Rectal smooth muscle tissue (tissue), 1 donor: Measurements from ENCODE around the gene ATXN7.
A peak's percentile ranks its signal among the peaks of the same experiment; 100 is the strongest.

Source experiments
- H3K27ac ChIP-seq: one replicate; pipeline ENCODE4 v1.7.0; 2013; ENCODE audit warnings: low read depth, low read length, inconsistent platforms
- H3K27me3 ChIP-seq: one replicate; pipeline ENCODE4 v1.7.0; 2013; ENCODE audit warnings: low read length; ENCODE audit not compliant: control insufficient read depth, insufficient read depth
- H3K36me3 ChIP-seq: one replicate; pipeline ENCODE4 v1.7.0; 2013; ENCODE audit warnings: low read length; ENCODE audit not compliant: control insufficient read depth, insufficient read depth
- H3K4me1 ChIP-seq: one replicate; pipeline ENCODE4 v1.7.0; 2013; ENCODE audit warnings: low read length; ENCODE audit not compliant: control insufficient read depth, insufficient read depth
- H3K4me3 ChIP-seq: one replicate; pipeline ENCODE4 v1.7.0; 2013; ENCODE audit warnings: low read length
- H3K9ac ChIP-seq: one replicate; pipeline ENCODE4 v1.7.0; 2013; ENCODE audit warnings: low read length

ATXN7 gene

GRCh38 chr3:63911873-63912767, 48.5 kb downstream of the ATXN7 start, which contains the start of gene SCAANT1:
TSS of gene SCAANT1 (minus strand) at chr3:63912383.
- Histone ChIP-seq H3K9ac (peak within 1 kb of the TSS; percentile 61), H3K27ac (peak within 1 kb of the TSS; percentile 96), H3K27me3 (no peaks in the 10 kb centered on the region), H3K36me3 (peaks cover 5% of the 10 kb centered on the region), H3K4me1 (peaks cover 6% of the 10 kb centered on the region), H3K4me3 (peak within 1 kb of the TSS; percentile 90)

GRCh38 chr3:63912768-63913588, 49.3 kb downstream of the ATXN7 start:
- Histone ChIP-seq H3K4me3 (peak overlapping the region; percentile 81), H3K9ac (peak overlapping the region; percentile 61), H3K27ac (peak overlapping the region; percentile 96), H3K27me3 (no peaks in the 10 kb centered on the region), H3K4me1 (peaks cover 6% of the 10 kb centered on the region), H3K36me3 (peaks cover 5% of the 10 kb centered on the region)

- H3K27ac ChIP-seq = no peak overlapping the region
- H3K4me1 ChIP-seq = peaks cover 4% of the 10 kb centered on the region
- no peaks in the 10 kb centered on the region for H3K27me3 ChIP-seq
- H3K9ac ChIP-seq = no peak overlapping the region
- no peak overlapping the region for H3K4me3 ChIP-seq
- H3K36me3 ChIP-seq = peaks cover 10% of the 10 kb centered on the region
Observed at GRCh38 chr3:63914312-63914711, 50.6 kb downstream of the ATXN7 start.

GRCh38 chr3:63918321-63918720, 54.7 kb downstream of the ATXN7 start:
- H3K4me3 ChIP-seq = no peak overlapping the region
- H3K27me3 ChIP-seq = no peaks in the 10 kb centered on the region
- no peaks in the 10 kb centered on the region for H3K4me1 ChIP-seq
- no peak overlapping the region for H3K9ac ChIP-seq
- no peak overlapping the region for H3K27ac ChIP-seq
- peaks cover 14% of the 10 kb centered on the region for H3K36me3 ChIP-seq

GRCh38 chr3:63920001-63920400, 56.3 kb downstream of the ATXN7 start:
- no peaks in the 10 kb centered on the region for H3K27me3 ChIP-seq
- no peaks in the 10 kb centered on the region for H3K4me1 ChIP-seq
- no peak overlapping the region for H3K27ac ChIP-seq
- H3K4me3 ChIP-seq = no peak overlapping the region
- peaks cover 17% of the 10 kb centered on the region for H3K36me3 ChIP-seq
- H3K9ac ChIP-seq = no peak overlapping the region

GRCh38 chr3:63921741-63922482, 58.2 kb downstream of the ATXN7 start:
- H3K27me3 ChIP-seq = no peaks in the 10 kb centered on the region
- H3K36me3 ChIP-seq = peaks cover 12% of the 10 kb centered on the region
- H3K9ac ChIP-seq = no peak overlapping the region
- H3K4me1 ChIP-seq = no peaks in the 10 kb centered on the region
- H3K27ac ChIP-seq = no peak overlapping the region
- H3K4me3 ChIP-seq = no peak overlapping the region

- H3K4me1 ChIP-seq = no peaks in the 10 kb centered on the region
- no peak overlapping the region for H3K27ac ChIP-seq
- no peak overlapping the region for H3K4me3 ChIP-seq
- no peaks in the 10 kb centered on the region for H3K27me3 ChIP-seq
- peaks cover 12% of the 10 kb centered on the region for H3K36me3 ChIP-seq
- H3K9ac ChIP-seq = no peak overlapping the region
Observed at GRCh38 chr3:63922491-63923199, 59.0 kb downstream of the ATXN7 start.

- no peaks in the 10 kb centered on the region for H3K4me1 ChIP-seq
- peaks cover 5% of the 10 kb centered on the region for H3K36me3 ChIP-seq
- H3K27me3 ChIP-seq = no peaks in the 10 kb centered on the region
- H3K27ac ChIP-seq = no peak overlapping the region
- no peak overlapping the region for H3K9ac ChIP-seq
- no peak overlapping the region for H3K4me3 ChIP-seq
Observed at GRCh38 chr3:63926309-63926708, 62.6 kb downstream of the ATXN7 start.

GRCh38 chr3:63927422-63928280, 64.0 kb downstream of the ATXN7 start:
- Histone ChIP-seq H3K36me3 (peaks cover 3% of the 10 kb centered on the region), H3K4me1 (peaks cover 2% of the 10 kb centered on the region), H3K4me3 (no peak overlapping the region), H3K27ac (no peak overlapping the region), H3K27me3 (no peaks in the 10 kb centered on the region), H3K9ac (no peak overlapping the region)

- H3K9ac ChIP-seq = no peak overlapping the region
- H3K4me1 ChIP-seq = peaks cover 2% of the 10 kb centered on the region
- H3K27me3 ChIP-seq = no peaks in the 10 kb centered on the region
- no peaks in the 10 kb centered on the region for H3K36me3 ChIP-seq
- no peak overlapping the region for H3K27ac ChIP-seq
- no peak overlapping the region for H3K4me3 ChIP-seq
Observed at GRCh38 chr3:63931290-63931689, 67.6 kb downstream of the ATXN7 start.
